B cell (primary cell): ENCODE results near the gene SNTA1.

Experiments used
- EZH2 ChIP-seq: IDR thresholded peaks from 2 replicates; pipeline ENCODE4 v1.6.1; 2012; ENCODE audit warnings: borderline replicate concordance, low read depth, mild to moderate bottlenecking, moderate library complexity, low read length; ENCODE audit not compliant: insufficient read depth, poor library complexity, severe bottlenecking
- TF ChIP-seq, protein P1 (sequence below): fragments of 200-600 bp; IDR thresholded peaks from one replicate; pipeline ENCODE4 v1.8.0; 2022; ENCODE audit warnings: antibody characterized with exemption, mild to moderate bottlenecking

DNA sequence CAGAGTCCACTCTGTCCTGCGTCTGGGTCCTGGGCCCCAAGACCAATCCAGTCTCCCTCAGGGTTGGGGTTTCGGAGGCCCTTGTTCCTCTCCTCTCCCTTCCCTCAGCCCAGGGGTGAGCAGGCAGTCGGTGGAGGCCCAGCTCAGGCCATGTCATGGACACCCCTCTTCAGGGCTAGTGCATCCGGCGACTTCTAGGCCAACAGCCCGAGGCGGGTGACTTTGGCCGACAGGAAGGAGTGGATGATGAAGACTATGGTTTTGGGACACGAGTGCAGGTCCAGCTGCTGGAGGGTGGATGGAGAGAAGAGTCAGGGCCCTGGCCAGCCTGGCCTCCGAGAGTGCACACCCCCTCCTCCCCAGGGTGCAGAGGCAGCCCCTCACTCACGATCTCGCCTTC lies 35.2 kb downstream of the SNTA1 start:
- TF ChIP-seq, protein P1, sequence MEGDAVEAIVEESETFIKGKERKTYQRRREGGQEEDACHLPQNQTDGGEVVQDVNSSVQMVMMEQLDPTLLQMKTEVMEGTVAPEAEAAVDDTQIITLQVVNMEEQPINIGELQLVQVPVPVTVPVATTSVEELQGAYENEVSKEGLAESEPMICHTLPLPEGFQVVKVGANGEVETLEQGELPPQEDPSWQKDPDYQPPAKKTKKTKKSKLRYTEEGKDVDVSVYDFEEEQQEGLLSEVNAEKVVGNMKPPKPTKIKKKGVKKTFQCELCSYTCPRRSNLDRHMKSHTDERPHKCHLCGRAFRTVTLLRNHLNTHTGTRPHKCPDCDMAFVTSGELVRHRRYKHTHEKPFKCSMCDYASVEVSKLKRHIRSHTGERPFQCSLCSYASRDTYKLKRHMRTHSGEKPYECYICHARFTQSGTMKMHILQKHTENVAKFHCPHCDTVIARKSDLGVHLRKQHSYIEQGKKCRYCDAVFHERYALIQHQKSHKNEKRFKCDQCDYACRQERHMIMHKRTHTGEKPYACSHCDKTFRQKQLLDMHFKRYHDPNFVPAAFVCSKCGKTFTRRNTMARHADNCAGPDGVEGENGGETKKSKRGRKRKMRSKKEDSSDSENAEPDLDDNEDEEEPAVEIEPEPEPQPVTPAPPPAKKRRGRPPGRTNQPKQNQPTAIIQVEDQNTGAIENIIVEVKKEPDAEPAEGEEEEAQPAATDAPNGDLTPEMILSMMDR, result no peak
- TF ChIP-seq EZH2, result no peak
